C4-2B (cell line): ENCODE measurements around the gene SPC25.

Source experiments
- H3K27ac ChIP-seq: fragments of 450-650 bp; 2 replicates; pipeline ENCODE4 v1.5.1; 2017
- CTCF ChIP-seq: fragments of 450-650 bp; conservative IDR thresholded peaks from 2 replicates; pipeline ENCODE4 v1.5.1; 2017; ENCODE audit warnings: mild to moderate bottlenecking
- ZFX ChIP-seq: fragments of 450-650 bp; IDR thresholded peaks from 2 replicates; pipeline ENCODE4 v1.6.1; 2017

Gene SPC25

GRCh38 chr2:168929031-168929430 is 38.8 kb upstream of the SPC25 start:
- no peak overlapping the region for H3K27ac ChIP-seq
- TF ChIP-seq CTCF, result no peak
- TF ChIP-seq ZFX, result no peak

- TF ChIP-seq ZFX, result no peak
- TF ChIP-seq CTCF, result no peak
- no peak overlapping the region for H3K27ac ChIP-seq
These were observed 38.0 kb upstream of the SPC25 start for GRCh38 chr2:168928113-168928831.

GRCh38 chr2:168926621-168927386 is 36.6 kb upstream of the SPC25 start:
- no peak overlapping the region for H3K27ac ChIP-seq
- TF ChIP-seq ZFX, result no peak
- no peak for TF ChIP-seq CTCF

GRCh38 chr2:168920504-168921157 is 30.4 kb upstream of the SPC25 start:
- H3K27ac ChIP-seq, result no peak overlapping the region
- TF ChIP-seq ZFX (no peak), CTCF (peak; percentile 75)

- no peak for TF ChIP-seq CTCF
- no peak for TF ChIP-seq ZFX
- H3K27ac ChIP-seq, result no peak overlapping the region
These were observed 26.1 kb upstream of the SPC25 start for GRCh38 chr2:168916331-168916675.

- H3K27ac ChIP-seq, result no peak overlapping the region
- TF ChIP-seq CTCF (no peak), ZFX (no peak)
These were observed 25.5 kb upstream of the SPC25 start for GRCh38 chr2:168915441-168916330.
